SK-N-SH (cell line): ENCODE data around the gene CASZ1. TPM values are rescaled to one million over a fixed set of nuclear protein-coding genes. Genes with fewer than 3 reads are reported as not detected.

ENCODE experiments used
- CTCF ChIA-PET: fragments of 300-600, 350-600 bp; formaldehyde crosslinking; extraction: SDS; loops from one replicate; lab custom pipeline; 2021; lab: Yijun Ruan, JAX
- POLR2A ChIA-PET: fragments of 350-600 bp; sonication (Branson Sonifier 250); formaldehyde crosslinking; extraction: SDS; loops from one replicate; lab custom pipeline; 2020; ENCODE audit warnings: antibody characterized with exemption, inconsistent platforms; lab: Yijun Ruan, JAX
- DNase-seq: peaks from one replicate; pipeline ENCODE4 v3.0.0; 2012
- H2AFZ ChIP-seq: fragments of 200-600 bp; sonication (generic); 2 replicates; pipeline ENCODE4 v1.8.1; 2016; ENCODE audit warnings: antibody characterized with exemption, mild to moderate bottlenecking, low read depth
- H3F3A ChIP-seq: fragments of 200-600 bp; sonication (generic); replicated peaks from 2 replicates; pipeline ENCODE3; 2016; ENCODE audit warnings: antibody characterized with exemption, mild to moderate bottlenecking; ENCODE audit not compliant: insufficient read depth
- H3K27ac ChIP-seq, 2 experiments: fragments of 200-500 bp in 1 of 2; fragments of 200-600 bp in 1 of 2; sonication (Bioruptor generic) in 1 of 2; sonication (generic), shearing (Covaris generic) in 1 of 2; 2 replicates each; pipeline versions ENCODE4 v1.5.1 to v1.6.1; 2014 to 2016; ENCODE audit warnings: low read depth in 2 of 2, inconsistent platforms in 1 of 2, low read length in 1 of 2, mild to moderate bottlenecking in 1 of 2, mixed read lengths in 1 of 2
- H3K27me3 ChIP-seq: fragments of 200-600 bp; sonication (generic), shearing (Covaris generic); 2 replicates; pipeline ENCODE4 v1.6.1; 2016; ENCODE audit warnings: mixed run types; ENCODE audit not compliant: insufficient read depth
- H3K36me3 ChIP-seq, 2 experiments: fragments of 200-500 bp in 1 of 2; fragments of 200-600 bp in 1 of 2; sonication (Bioruptor generic) in 1 of 2; sonication (generic) in 1 of 2; replicated peaks in 1 of 2; 2 replicates each; pipeline versions ENCODE3 to v1.5.1; 2014 to 2016; ENCODE audit warnings: low read length in 1 of 2, mild to moderate bottlenecking in 1 of 2; ENCODE audit not compliant: insufficient read depth in 2 of 2, control insufficient read depth in 1 of 2
- H3K4me1 ChIP-seq, 2 experiments: fragments of 200-500 bp in 1 of 2; fragments of 200-600 bp in 1 of 2; sonication (Bioruptor generic) in 1 of 2; sonication (generic), shearing (Covaris generic) in 1 of 2; 2 replicates each; pipeline versions ENCODE4 v1.5.1 to v1.6.1; 2014 to 2016; ENCODE audit warnings: low read depth in 1 of 2, low read length in 1 of 2, mixed run types in 1 of 2; ENCODE audit not compliant: insufficient read depth in 2 of 2, control insufficient read depth in 1 of 2
- H3K4me2 ChIP-seq: fragments of 200-600 bp; sonication (generic), shearing (Covaris generic); 2 replicates; pipeline ENCODE4 v1.6.1; 2017; ENCODE audit warnings: mixed run types
- H3K4me3 ChIP-seq, 2 experiments: fragments of 200-500 bp in 1 of 2; fragments of 200-600 bp in 1 of 2; sonication (Bioruptor generic) in 1 of 2; sonication (generic), shearing (Covaris generic) in 1 of 2; 2 replicates each; pipeline versions ENCODE4 v1.5.1 to v1.8.1; 2014 to 2016; ENCODE audit warnings: low read depth in 2 of 2, inconsistent platforms in 1 of 2, low read length in 1 of 2, mild to moderate bottlenecking in 1 of 2, mixed read lengths in 1 of 2, moderate library complexity in 1 of 2
- H3K79me2 ChIP-seq: fragments of 200-600 bp; sonication (generic); 2 replicates; pipeline ENCODE4 v1.8.1; 2017; ENCODE audit warnings: mild to moderate bottlenecking; ENCODE audit not compliant: insufficient read depth
- H3K9ac ChIP-seq: fragments of 200-600 bp; sonication (generic); 2 replicates; pipeline ENCODE4 v1.6.1; 2017; ENCODE audit warnings: mixed run types
- H3K9me2 ChIP-seq: fragments of 200-600 bp; sonication (generic); 2 replicates; pipeline ENCODE4 v1.6.1; 2017; ENCODE audit warnings: mixed run types
- H3K9me3 ChIP-seq: fragments of 200-600 bp; sonication (generic); 2 replicates; pipeline ENCODE4 v1.6.1; 2017; ENCODE audit warnings: mixed run types, mild to moderate bottlenecking, moderate library complexity
- H4K20me1 ChIP-seq: fragments of 200-600 bp; sonication (generic); 2 replicates; pipeline ENCODE4 v1.6.1; 2017; ENCODE audit warnings: mild to moderate bottlenecking, mixed run types; ENCODE audit not compliant: insufficient read depth
- CHD2 ChIP-seq: fragments of 150-350 bp; IDR thresholded peaks from 2 replicates; pipeline ENCODE4 v1.6.1; 2018; ENCODE audit warnings: low read length; ENCODE audit not compliant: partially characterized antibody
- EZH2phosphoT487 ChIP-seq: fragments of 200-600 bp; sonication (generic); IDR thresholded peaks from 2 replicates; pipeline ENCODE4 v1.6.1; 2017; ENCODE audit warnings: low read depth, mixed run types, mild to moderate bottlenecking, antibody characterized with exemption, moderate library complexity, borderline replicate concordance
- GABPA ChIP-seq: IDR thresholded peaks from 2 replicates; pipeline ENCODE4 v1.4.0; 2012; ENCODE audit warnings: low read depth, mild to moderate bottlenecking
- GATA2 ChIP-seq: sonication (generic); formaldehyde crosslinking; IDR thresholded peaks from 2 replicates; pipeline ENCODE4 v1.5.0; 2020; ENCODE audit warnings: mild to moderate bottlenecking, missing genetic modification reagents
- NRF1 ChIP-seq: IDR thresholded peaks from 2 replicates; pipeline ENCODE4 v1.6.1; 2012; ENCODE audit warnings: low read depth, mild to moderate bottlenecking, low read length
- POLR2AphosphoS5 ChIP-seq: IDR thresholded peaks from 2 replicates; pipeline ENCODE4 v1.6.1; 2012; ENCODE audit warnings: low read depth, low read length
- RCOR1 ChIP-seq: fragments of 150-350 bp; IDR thresholded peaks from 2 replicates; pipeline ENCODE4 v1.6.1; 2017; ENCODE audit warnings: antibody characterized with exemption, low read length
- RFX5 ChIP-seq: IDR thresholded peaks from 2 replicates; pipeline ENCODE4 v1.6.1; 2012; ENCODE audit warnings: mild to moderate bottlenecking, improper control_type of control experiment, low read length
- RXRA ChIP-seq: IDR thresholded peaks from 2 replicates; pipeline ENCODE4 v1.4.0; 2012; ENCODE audit warnings: low read depth, mild to moderate bottlenecking, borderline replicate concordance
- TAF1 ChIP-seq: IDR thresholded peaks from 2 replicates; pipeline ENCODE4 v1.6.1; 2012; ENCODE audit warnings: low read depth, mild to moderate bottlenecking, low read length, moderate library complexity, borderline replicate concordance
- TCF12 ChIP-seq: IDR thresholded peaks from 2 replicates; pipeline ENCODE4 v1.4.0; 2012
- ZBTB33 ChIP-seq: IDR thresholded peaks from 2 replicates; pipeline ENCODE4 v1.4.0; 2012; ENCODE audit warnings: low read depth, borderline replicate concordance
- WGBS: methylation state at CpG from one replicate; pipeline ENCODE4 v1.1.6; 2017; ENCODE audit warnings: low lambda C conversion rate; 5-methylcytosine and 5-hydroxymethylcytosine counted together
- polyA plus RNA-seq, 3 experiments: library from polyadenylated mRNA; depleted of rRNA; stranded (reverse); fragments of >200 nt; gene quantifications; 2 replicates each; pipeline ENCODE4 v1.2.3, GENCODE V29; 2012
- TF ChIP-seq, protein P1 (sequence below): fragments of 200-600 bp; sonication (generic); IDR thresholded peaks from 2 replicates; pipeline ENCODE4 v1.6.1; 2017; ENCODE audit warnings: antibody characterized with exemption, mild to moderate bottlenecking, moderate library complexity
- TF ChIP-seq, protein P2 (sequence below): IDR thresholded peaks from 2 replicates; pipeline ENCODE4; 2012

Gene CASZ1
- polyA plus RNA-seq, 1 of the 3 experiments (the other 2 are of a cell fraction): 0.51 TPM

DNA sequence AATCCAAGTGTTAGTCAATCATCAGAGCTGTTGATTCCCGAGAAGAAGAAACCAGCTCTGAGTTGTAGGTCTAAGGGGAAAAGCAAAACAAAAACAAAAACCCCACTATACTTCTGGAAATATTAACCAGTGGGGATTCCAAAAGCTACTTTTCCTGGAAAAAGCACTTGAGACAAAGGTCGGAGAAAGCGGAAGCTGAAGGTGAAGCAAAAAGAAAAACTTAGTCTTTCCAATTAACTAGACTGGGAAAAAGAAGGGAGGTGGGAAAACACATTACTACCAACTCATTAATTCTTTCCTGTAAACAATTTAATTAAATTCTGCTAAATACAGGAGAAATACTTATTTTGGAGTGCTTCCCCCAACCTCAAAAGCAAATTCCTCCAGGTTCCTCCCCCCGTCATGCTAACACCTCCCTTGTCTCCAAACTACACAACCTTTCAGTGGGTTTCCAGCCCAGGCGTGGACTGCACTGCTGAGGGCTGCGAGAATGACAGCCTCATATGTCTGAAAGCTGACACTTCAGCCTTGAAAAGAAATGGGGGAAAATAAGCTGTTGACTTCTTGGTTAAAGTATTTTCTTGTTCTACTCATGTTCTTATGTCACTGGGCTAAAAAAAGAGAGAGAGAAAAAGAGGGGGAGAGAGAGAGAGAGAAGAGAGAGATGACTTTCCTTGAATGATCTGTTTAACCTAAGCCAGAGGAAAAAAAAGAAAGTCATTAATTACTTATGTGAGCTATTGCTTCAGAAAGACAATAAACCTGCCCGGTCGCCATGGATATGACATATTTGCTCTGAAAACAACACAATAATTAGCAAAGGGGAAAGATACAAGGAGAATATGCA lies 5.1 kb downstream of the CASZ1 start:
- H3K4me3 ChIP-seq: no peak overlapping the region
- H3K4me1 ChIP-seq: peaks cover 3 to 22% of the 10 kb centered on the region in 2 experiments; a peak in 2 of 4 replicates
- no peak overlapping the region for H2AFZ ChIP-seq
- TF ChIP-seq CHD2 (no peak), RXRA (no peak), TAF1 (no peak), ZBTB33 (no peak), TCF12 (no peak)
- TF ChIP-seq, protein P1, sequence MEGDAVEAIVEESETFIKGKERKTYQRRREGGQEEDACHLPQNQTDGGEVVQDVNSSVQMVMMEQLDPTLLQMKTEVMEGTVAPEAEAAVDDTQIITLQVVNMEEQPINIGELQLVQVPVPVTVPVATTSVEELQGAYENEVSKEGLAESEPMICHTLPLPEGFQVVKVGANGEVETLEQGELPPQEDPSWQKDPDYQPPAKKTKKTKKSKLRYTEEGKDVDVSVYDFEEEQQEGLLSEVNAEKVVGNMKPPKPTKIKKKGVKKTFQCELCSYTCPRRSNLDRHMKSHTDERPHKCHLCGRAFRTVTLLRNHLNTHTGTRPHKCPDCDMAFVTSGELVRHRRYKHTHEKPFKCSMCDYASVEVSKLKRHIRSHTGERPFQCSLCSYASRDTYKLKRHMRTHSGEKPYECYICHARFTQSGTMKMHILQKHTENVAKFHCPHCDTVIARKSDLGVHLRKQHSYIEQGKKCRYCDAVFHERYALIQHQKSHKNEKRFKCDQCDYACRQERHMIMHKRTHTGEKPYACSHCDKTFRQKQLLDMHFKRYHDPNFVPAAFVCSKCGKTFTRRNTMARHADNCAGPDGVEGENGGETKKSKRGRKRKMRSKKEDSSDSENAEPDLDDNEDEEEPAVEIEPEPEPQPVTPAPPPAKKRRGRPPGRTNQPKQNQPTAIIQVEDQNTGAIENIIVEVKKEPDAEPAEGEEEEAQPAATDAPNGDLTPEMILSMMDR: no peak
- no peaks in the 10 kb centered on the region for H3K79me2 ChIP-seq
- ChIA-PET POLR2A (interaction anchor here (0.6 kb wide), 1 partner anchor 107 kb away, joined by 4 read pairs; no protein-coding TSS in a partner anchor), CTCF (interaction anchor here (0.9 to 1.8 kb wide), 9 partner anchors 10 to 296 kb away, joined by 3 to 5 read pairs (median 3); no protein-coding TSS in a partner anchor)
- no peaks in the 10 kb centered on the region for H3K9me2 ChIP-seq
- no peak for DNase-seq
- peaks cover 3% of the 10 kb centered on the region for H3F3A ChIP-seq
- H3K9ac ChIP-seq: no peak overlapping the region
- no peak overlapping the region for H3K4me2 ChIP-seq
- peaks cover 65% of the 10 kb centered on the region for H3K27me3 ChIP-seq
- no peak overlapping the region for H3K27ac ChIP-seq
- H3K36me3 ChIP-seq: no peaks in the 10 kb centered on the region
- no peaks in the 10 kb centered on the region for H3K9me3 ChIP-seq
- WGBS: 60% methylated on average over 8 of the region's 8 CpGs
- H4K20me1 ChIP-seq: no peaks in the 10 kb centered on the region

- H4K20me1 ChIP-seq: no peaks in the 10 kb centered on the region
- no peak overlapping the region for H2AFZ ChIP-seq
- no peaks in the 10 kb centered on the region for H3K36me3 ChIP-seq
- ChIA-PET CTCF (interaction anchor here (0.6 to 2.6 kb wide), 10 partner anchors 10 to 282 kb away, joined by 3 to 11 read pairs (median 4); no protein-coding TSS in a partner anchor), POLR2A (no interaction called here)
- WGBS: 64% methylated on average over 27 of the region's 27 CpGs
- H3K4me1 ChIP-seq: peaks cover 3 to 19% of the 10 kb centered on the region in 2 experiments; a peak in 2 of 4 replicates
- DNase-seq: no peak
- no peaks in the 10 kb centered on the region for H3K79me2 ChIP-seq
- no peaks in the 10 kb centered on the region for H3K9me2 ChIP-seq
- H3K9me3 ChIP-seq: no peaks in the 10 kb centered on the region
- H3K27ac ChIP-seq: no peak overlapping the region
- H3K4me2 ChIP-seq: no peak overlapping the region
- H3F3A ChIP-seq: peaks cover 3% of the 10 kb centered on the region
- no peak overlapping the region for H3K4me3 ChIP-seq
- peaks cover 59% of the 10 kb centered on the region for H3K27me3 ChIP-seq
- H3K9ac ChIP-seq: no peak overlapping the region
- TF ChIP-seq, protein P2, sequence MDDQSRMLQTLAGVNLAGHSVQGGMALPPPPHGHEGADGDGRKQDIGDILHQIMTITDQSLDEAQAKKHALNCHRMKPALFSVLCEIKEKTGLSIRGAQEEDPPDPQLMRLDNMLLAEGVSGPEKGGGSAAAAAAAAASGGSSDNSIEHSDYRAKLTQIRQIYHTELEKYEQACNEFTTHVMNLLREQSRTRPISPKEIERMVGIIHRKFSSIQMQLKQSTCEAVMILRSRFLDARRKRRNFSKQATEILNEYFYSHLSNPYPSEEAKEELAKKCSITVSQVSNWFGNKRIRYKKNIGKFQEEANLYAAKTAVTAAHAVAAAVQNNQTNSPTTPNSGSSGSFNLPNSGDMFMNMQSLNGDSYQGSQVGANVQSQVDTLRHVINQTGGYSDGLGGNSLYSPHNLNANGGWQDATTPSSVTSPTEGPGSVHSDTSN: no peak
- TF ChIP-seq, protein P1: no peak
- TF ChIP-seq RFX5 (no peak), RCOR1 (no peak), GABPA (no peak), POLR2AphosphoS5 (no peak), NRF1 (no peak), GATA2 (CRISPR knock-in tag) (no peak), EZH2phosphoT487 (no peak)
Measured at GRCh38 chr1:10789803-10790702, 6.4 kb downstream of the CASZ1 start.
